ENCODE data around the gene WWTR1.

DNA sequence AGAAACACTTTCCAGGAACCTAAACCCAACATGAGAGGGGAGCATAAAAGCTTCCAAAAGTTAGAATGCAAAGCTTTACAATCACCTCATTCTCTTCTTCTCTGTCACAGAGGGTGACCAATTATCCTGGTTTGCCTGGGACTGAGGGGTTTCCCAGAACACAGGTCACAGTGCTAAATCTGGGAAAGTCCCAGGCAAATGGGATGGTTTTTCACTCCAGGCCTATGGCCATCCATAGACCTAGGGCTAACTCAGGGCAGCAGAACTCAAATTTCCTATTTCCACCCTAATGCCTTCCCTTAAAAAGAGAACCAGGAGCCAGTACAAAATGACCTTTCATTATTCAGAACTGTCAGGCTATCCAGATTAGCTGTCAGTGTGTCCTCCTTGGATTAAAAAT is 106.3 kb downstream of the WWTR1 start:
- TF ChIP-seq, protein P1, sequence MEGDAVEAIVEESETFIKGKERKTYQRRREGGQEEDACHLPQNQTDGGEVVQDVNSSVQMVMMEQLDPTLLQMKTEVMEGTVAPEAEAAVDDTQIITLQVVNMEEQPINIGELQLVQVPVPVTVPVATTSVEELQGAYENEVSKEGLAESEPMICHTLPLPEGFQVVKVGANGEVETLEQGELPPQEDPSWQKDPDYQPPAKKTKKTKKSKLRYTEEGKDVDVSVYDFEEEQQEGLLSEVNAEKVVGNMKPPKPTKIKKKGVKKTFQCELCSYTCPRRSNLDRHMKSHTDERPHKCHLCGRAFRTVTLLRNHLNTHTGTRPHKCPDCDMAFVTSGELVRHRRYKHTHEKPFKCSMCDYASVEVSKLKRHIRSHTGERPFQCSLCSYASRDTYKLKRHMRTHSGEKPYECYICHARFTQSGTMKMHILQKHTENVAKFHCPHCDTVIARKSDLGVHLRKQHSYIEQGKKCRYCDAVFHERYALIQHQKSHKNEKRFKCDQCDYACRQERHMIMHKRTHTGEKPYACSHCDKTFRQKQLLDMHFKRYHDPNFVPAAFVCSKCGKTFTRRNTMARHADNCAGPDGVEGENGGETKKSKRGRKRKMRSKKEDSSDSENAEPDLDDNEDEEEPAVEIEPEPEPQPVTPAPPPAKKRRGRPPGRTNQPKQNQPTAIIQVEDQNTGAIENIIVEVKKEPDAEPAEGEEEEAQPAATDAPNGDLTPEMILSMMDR (IDR thresholded peaks at IDR 0.05; ENCODE audit: low read depth, low read length, missing input control) = no peak
- TF ChIP-seq YY1 (IDR thresholded peaks at IDR 0.05) = no peak
- TF ChIP-seq, protein P2, sequence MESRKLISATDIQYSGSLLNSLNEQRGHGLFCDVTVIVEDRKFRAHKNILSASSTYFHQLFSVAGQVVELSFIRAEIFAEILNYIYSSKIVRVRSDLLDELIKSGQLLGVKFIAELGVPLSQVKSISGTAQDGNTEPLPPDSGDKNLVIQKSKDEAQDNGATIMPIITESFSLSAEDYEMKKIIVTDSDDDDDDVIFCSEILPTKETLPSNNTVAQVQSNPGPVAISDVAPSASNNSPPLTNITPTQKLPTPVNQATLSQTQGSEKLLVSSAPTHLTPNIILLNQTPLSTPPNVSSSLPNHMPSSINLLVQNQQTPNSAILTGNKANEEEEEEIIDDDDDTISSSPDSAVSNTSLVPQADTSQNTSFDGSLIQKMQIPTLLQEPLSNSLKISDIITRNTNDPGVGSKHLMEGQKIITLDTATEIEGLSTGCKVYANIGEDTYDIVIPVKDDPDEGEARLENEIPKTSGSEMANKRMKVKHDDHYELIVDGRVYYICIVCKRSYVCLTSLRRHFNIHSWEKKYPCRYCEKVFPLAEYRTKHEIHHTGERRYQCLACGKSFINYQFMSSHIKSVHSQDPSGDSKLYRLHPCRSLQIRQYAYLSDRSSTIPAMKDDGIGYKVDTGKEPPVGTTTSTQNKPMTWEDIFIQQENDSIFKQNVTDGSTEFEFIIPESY (IDR thresholded peaks at IDR 0.05) = no peak
- TF ChIP-seq HNF4G (IDR thresholded peaks at IDR 0.05) = no peak
- TF ChIP-seq RAD21 (IDR thresholded peaks at IDR 0.05) = no peak

All from liver (tissue), 3 donors.